ENCODE measurements around the gene B3GNT2.

B3GNT2 gene

DNA sequence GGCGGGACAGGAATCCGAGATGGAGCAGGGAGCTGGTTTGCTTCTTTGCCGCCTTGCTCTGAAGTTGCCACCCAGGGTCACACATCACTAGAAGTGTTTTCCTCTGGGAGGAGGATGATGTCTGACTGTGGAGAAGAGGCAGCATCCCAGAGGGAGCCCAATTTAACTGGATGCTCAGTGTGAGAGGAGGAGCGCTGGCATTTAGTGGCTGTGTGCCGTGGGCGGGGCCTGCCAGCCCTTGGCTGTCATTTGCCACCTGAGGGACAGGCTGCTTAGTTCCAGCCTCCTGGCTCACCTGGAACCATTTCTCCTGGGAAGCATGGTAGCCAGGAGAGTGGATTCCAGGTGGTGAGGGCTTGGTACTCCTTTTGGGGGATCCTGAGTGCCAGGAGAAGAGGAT lies 9.6 kb downstream of the B3GNT2 start:
- DNase-seq (ENCODE audit: low spot score): no peak

DNA sequence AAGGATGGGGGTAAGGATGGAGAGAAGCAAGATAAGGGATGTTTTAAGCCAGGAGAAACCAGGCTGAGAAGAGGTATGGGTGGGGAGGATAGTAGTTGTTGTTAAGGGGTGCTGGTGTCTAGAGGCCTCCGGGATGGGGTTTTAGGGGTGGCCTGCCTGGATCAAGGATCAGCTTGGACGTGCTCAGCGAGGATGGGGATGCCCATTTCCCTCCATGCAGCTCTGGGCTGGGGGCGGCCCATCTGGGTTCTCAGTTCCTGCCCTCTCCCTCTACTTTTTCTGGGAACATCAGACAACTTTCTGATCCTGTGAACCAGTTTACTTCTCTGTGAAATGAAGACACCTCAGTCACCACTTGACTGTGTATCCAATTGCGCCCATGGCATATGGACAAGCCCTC lies 10.1 kb downstream of the B3GNT2 start:
- no peak for DNase-seq (ENCODE audit: low spot score)

DNA sequence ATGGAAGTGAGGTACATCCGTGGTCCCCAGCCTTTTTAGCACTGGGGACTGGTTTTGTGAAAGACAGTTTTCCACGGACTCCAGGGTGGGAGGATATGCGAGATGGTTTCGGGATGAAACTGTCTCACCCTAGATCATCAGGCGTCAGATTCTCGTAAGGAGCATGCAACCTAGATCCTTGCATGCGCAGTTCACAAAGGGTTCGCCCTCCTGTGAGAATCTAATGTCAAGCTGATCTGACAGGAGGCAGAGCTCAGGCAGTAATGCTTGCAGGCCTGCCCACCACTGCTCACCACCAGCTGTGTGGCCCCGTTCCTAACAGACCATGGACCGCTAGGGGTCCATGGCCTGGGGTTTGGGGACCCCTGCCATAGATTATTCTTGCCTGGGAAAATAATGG lies 11.6 kb downstream of the B3GNT2 start:
- no peak for DNase-seq (ENCODE audit: low spot score)

DNA sequence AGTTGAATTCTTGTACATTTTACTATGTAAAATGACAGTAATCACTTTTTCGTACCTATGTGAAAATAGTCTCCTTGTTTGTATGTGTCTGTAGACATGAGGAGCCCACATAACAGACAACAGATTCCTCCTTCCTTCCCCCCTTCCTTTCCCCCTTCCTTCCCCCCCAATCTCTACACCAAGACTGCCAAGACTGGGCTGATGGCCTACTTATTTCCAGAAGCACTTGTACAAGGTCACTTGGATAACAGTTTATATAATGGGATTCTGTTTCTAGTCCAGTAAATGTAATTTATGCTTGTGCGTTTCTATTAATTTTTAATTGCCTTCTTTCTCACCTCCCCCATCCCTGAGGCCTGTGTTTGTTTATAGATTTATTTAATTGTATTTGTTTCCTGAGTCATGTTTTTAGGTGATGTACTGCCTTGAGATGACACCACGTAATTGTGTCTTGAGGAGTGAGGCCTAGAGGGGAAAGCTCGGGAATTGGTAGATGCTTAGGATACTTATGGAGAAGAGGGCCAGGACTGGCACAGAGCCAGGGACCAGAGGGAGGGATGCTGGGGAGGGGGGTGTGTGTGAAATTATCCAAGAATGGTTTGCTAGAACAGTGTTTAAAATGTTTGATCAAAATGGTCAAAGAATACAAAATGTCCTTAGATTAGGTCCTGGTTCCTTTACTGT lies 12.3 kb downstream of the B3GNT2 start:
- no peak for DNase-seq (ENCODE audit: low spot score)

DNA sequence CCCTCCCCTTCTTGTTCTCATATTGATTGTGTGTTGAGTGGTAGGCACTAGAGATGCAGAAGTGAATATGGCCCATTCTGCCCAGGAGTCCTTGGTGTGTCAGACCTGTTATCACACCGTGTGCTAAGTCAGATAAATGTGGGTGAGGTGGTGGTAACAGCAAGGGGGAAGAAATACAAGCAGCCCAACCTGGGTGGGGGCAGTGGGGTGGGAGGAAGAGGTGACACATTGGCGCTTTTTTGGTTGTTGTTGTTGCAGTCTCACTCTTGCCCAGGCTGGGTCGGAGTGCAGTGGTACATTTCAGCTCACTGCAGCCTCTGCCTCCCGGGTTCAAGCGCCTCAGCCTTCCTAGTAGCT lies 12.8 kb downstream of the B3GNT2 start:
- DNase-seq (ENCODE audit: low spot score): no peak

DNA sequence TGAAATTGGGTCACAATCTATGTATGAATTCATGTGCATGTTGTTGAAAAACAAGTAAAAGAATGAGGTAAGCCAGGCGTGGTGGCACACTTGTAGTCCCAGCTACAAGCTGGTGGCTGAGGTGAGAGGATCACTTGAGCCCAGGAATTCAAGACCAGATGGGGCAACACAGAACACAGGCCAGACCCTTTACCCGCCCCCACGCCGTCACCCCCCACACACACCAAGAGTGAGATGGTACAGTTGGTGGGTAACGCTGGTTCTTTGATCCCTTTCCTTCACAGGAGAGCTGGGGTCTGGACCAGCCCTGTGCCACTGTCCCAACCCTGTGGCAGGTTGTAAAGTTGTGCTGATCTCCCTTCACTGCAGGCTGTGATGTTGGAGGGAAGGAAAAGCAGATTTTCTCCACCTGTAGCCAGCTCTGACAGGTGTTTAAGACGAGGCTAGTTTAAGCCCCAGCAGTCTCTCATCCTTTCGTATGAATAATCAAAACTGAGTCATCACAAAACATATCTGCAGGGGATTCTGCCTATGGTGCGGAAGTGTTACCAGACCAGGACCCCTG lies 13.6 kb downstream of the B3GNT2 start:
- no peak for DNase-seq (ENCODE audit: low spot score)

DNA sequence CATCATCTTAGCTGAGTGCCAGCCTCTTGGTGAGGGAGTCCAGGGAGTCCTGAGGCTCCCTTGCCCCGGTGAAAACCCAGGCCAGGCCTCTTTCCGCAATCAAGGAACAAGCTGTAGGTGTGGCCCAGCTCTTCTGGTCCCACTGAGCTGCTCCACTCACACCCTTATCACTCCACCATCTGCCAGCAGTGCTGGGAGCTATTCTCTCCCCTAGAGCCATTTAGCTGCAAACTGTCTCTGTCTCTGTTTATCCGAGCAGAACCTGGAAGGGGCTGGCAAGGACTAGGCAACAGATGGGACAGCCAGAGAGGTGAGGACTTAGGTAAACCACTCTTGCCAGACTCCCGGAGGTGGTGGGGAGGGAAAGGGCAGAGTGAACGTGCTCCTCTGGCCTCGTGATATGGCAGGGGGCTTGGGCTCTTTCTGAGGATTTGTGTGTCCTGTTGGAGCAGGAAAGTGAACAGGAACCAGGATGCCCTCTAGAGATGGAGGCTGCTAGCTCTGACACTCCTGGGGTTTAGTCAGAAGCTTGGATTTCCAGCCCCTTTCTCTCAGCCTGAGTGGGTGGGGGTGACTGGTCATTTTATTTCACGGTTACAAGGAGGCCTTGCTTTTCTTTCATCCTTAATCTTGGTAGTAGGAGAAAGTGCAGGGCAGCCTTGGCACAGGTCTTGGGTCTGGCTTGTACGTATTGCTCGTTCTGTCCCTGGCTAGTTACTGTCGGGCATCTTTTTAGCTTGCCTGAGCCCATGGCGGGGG lies 19.6 kb downstream of the B3GNT2 start:
- DNase-seq (ENCODE audit: low spot score): no peak

DNA sequence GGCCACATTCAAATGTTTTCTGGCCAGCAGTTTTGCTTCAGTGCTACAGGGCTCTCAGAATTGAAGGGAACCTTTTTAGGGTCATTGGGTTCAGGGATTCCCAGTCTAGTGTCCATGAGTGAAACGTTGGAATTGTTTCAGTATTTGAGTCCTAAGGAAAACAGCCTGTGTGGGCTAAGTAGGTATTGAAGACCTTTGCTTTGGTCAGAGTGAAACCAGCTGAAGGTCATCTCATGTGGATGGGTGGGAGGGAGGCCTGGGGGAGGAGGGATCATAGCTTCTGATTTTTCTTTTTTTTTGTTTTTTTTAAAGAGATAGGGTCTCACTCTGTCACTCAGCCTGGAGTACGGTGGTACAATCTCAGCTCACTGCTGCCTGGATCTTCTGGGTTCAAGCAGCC lies 20.2 kb downstream of the B3GNT2 start:
- DNase-seq (ENCODE audit: low spot score): no peak

DNA sequence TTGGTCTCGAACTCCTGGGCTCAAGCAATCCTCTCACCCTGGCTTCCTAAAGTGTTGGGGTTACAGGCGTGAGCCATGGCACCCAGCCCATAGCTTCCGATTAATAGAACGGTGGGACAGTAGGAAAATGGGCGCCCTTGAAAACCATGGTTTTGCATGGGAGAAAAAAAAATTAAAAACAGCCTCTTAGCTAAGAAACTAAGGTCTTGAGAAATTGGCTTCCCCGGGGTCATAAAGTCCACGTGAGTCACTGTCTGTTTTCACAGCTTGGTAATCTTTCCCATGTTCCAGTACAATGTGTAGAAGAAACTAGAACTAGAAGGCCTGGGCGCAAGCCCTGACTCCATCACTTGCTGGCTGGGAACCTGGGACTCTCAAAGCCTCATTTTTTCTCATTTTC lies 20.7 kb downstream of the B3GNT2 start:
- DNase-seq (ENCODE audit: low spot score): peak; percentile 83

DNA sequence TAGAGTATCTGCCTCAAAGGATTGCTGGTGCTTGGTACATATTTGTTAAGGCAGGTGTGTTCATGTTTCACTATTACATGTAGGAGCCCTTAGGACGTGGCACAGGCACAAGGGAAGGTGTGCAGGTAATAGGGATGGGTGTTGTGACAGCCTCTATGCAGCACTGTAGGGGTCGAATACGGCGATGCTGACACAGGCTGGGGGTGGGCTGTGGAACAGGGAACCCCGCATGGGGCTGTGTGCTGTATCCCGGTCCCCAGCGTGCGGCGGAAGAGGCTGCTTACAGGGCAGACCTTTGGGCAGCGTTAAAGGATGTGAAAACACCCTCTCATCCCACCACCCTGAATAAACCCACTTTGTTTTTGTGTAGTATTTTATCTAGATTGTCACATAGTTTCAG lies 21.5 kb downstream of the B3GNT2 start:
- DNase-seq (ENCODE audit: low spot score): no peak

GRCh38 chr2:62217970-62218369 lies 22.1 kb downstream of the B3GNT2 start:
- peak; percentile 66 for DNase-seq (ENCODE audit: low spot score)

DNA sequence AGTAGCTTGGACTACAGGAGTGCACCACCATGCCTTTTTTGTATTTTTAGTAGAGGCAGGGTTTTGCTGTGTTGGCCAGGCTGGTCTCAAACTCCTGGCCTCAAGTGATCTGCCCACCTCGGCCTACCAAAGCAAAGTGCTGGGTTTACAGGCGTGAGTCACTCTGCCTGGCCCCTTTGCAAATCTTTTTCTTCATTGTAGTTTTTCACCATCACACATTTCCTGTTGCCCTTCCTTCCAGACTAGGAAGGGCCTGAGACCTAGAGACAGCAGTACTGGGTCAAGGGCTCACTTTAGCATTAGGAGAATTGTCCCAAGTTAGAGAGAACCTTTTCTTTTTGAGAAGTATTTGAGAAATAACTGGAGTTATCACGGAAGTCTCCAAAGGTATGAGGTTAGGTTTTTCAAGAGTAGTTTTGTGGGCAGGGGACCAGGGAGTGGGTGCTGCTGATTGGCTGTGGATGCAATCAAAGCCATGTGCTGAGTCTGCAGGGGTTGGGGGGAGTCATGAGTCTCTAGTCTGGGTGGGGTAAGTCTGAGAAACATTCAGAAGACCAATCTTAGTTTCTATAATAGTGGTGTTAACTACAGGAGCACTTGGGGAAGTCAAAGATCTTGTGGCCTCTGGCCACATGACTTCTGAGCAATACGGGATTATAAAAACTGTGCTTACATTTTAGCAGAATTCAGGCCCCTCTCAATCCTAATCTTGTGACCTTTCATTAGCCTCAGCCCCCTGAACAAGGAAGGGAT lies 23.7 kb downstream of the B3GNT2 start:
- no peak for DNase-seq (ENCODE audit: low spot score)

- no peak for DNase-seq (ENCODE audit: low spot score)
Observed at GRCh38 chr2:62221141-62221540, 25.2 kb downstream of the B3GNT2 start.

GRCh38 chr2:62222171-62222570 lies 26.3 kb downstream of the B3GNT2 start:
- DNase-seq (ENCODE audit: low spot score): no peak

- no peak for DNase-seq (ENCODE audit: low spot score)
Observed at GRCh38 chr2:62222674-62223073, 26.8 kb downstream of the B3GNT2 start.

DNA sequence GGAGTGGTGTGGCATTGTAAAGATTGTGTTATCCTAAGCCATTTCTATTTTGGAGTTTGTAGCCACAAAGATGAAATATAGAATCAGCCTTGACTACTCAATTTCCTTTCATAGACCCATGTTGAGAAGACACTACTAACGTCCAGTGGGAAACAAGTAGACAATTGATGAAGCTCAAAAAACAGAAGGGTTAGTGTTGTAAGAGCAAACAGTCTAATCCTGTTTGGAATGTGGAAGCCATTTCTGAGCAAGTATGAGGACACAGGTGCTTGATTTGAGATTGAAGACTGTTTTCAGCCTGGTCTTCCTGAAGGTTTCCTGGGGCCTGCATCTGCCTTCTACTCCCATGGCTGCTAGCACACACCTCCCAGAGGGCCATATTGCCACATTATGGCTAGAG lies 29.1 kb downstream of the B3GNT2 start:
- DNase-seq (ENCODE audit: low spot score): no peak

DNA sequence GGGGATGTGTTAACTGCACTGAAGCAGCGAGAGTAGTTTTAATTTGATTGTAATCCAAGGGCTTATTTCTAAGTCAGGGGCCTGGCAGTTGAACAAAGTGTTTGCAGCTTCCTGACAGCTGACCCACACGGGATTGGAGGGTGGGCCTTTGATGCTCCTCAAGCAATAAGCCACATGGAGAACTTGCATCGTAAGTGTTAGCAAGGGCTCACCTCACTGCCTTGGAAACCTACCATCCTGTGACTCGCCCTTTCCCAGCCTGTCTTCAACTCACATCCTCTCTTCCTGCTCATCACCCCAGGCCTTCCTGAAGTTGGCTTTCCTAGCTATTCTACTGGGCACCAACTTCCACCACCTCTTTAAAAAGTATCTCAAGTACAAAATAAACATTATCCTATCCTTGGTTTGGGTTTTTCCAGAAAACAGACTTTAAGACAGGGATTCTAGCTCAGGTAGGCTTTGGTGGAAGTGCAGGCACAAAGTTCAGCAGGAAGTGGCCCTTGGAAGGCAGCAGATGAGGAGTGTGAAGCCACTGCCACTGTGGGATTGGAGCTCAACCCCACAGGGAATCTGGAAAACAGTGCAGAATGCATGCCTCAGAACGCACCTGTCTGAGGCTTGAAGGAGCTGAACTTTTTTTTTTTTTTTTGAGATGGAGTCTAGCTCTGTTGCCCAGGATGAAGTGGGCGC lies 31.6 kb downstream of the B3GNT2 start:
- DNase-seq (ENCODE audit: low spot score): no peak

GRCh38 chr2:62229082-62229605 lies 33.2 kb downstream of the B3GNT2 start:
- DNase-seq (ENCODE audit: low spot score): no peak

DNA sequence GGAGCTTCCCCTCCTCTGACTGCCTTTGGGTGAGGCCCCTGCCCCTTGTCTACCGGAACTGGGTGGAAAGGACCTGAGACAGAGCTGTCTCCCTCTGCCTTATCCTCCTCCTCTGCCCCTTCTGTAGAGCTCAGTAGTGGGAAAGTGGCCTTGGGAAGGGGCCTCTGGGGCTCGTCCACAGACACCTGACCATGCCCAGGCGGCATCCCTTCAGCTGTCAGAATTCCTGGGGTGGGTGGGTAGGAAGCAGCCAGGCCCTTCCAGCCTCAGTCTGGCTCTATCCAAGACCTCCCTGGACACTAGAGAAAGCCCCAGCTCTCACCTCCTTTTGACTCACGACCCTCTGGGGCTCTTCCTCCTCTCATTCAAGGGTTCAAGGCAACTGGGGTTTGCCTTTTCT lies 35.6 kb downstream of the B3GNT2 start:
- DNase-seq (ENCODE audit: low spot score): no peak

GRCh38 chr2:62234755-62235655 lies 39.1 kb downstream of the B3GNT2 start:
- no peak for DNase-seq (ENCODE audit: low spot score)

DNA sequence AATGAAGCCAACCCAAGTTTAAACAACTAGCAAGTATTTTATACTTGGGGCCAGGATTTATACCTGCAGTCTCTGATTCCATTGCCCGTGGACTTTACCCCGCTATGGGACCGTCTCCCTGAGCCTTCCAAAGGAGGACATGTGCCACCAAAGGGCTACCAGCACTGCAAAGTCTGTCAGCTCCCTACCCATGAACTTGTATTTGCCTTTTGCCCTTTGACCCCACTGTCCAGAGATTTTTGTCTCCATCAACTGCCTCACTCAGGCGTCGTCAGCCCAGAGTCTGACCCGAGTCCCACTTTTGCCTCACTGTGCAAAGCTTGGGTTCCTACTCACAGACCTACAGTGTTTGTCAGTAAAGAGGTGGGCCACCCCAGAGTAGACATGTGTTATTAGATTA lies 40.6 kb downstream of the B3GNT2 start:
- DNase-seq (ENCODE audit: low spot score): no peak
